GM11168 (cell line): ENCODE data around the gene PMEPA1.

ENCODE experiments used
- in situ Hi-C: fragments of 300-500 bp; cut with MboI; formaldehyde crosslinking; loops from one replicate; pipeline ENCODE4 v1.12.0; 2022; ENCODE audit warnings: low sequenced_read_pairs; ENCODE audit not compliant: unreplicated experiment

PMEPA1 gene

DNA sequence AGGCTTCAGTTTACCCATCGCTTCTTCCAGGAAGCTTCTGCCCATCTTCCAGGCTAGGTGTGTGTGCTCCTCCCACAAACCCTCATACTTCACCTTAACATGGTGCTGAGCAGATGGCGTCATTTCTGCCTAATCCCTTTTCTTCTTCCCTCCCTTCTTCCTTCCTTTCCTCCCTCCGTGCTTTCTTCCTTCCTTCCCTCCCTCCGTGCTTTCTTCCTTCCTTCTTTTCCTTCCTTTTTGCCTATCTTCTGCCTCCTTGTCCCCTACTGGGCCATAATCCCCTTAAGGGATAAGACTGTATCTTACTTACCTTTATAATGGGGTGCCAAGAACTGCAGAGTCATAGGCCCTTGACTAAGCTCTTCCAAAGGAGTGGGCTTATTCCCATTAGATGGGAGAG, 27.5 kb upstream of the PMEPA1 start:
- in situ Hi-C loops, result no loop called here

DNA sequence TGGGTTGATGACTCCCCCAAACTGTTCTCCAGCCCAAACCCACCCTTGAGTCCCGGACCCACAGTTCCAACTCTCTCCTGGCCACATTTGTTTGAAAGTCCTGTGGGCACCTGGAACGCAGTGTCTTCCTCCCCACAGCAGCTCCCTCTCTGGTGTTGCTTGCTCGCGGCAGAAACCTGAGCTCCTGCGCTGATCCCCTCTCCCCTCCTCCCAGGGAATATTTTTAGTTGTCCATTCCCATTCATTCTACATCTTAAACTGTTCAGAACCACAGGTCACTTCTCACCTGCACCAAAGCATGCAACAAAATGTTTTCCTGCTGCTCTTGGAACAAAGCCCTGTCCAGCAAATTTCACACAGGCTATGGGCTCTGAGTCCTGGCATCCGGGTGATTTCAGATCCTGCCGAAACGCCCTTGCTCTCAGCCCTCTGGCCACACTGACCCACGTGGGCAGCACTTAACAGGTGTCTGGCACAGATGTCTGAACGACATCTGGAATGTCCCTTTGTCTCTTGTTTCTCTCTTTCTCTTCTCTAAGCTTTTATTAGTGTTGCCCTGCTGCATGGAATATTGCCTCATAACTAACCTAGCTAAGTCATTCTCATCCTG, 27.0 kb upstream of the PMEPA1 start:
- in situ Hi-C loops, result no loop called here

DNA sequence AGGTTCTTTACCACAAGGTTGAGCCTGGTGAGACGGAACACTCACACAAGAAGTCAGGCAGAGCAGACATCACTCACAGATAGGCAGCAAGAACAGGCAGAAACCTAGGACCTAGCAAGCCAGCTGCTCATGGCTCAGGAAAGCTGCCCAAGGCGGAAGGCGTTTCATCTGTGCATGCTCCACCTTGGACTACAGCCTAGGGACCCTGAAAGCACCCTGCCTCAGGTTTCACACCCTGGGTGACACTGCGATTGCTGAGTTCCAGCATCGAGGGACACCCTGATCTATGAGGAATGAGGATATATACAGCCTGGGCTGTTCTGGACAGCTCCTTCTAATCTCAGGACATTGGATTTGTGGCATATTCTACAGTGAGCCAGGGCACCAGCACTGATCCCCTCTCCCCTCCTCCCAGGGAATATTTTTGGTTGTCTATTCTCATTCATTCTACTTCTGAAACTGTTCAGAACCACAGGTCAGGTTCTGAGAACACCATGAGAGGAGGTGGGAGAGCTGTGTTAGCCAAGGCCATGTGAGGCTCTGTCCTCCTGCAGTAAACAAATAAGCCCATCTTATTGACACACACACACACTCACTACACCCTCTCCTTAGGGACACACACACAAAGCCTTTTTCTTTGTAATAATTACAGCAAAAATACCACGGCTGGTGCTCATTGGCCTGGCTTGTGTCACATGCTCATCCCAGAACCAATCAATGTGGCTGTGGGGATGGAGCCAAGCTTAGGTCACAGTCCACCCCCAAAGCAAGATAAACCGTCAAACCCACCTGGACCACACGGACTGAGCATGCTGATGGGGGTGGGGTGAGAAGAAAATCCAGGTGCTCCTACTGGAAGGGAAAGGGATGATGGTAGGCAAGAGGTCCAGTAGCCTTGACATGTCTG, 26.3 kb upstream of the PMEPA1 start:
- in situ Hi-C loops, result no loop called here

DNA sequence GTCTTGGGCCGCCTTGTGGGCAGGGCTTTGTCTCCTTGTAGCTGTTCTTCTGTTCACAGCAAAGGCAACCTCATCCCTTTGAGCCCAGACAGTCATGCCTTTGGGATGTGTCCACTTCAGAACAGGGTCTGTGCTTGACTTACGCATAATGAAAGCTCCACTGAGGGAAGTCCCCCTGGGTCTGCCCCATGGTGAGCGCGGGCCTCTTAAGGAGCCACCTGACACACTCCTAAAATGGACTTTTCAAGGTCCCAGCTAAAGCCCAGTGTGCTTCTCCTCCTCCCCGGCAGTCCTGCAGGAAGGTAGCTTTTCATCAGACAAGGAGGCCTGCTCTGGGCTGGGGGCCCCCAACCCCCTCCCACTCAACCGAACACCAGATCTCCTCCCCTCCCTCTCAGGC, 24.9 kb upstream of the PMEPA1 start:
- in situ Hi-C loops, result no loop called here

DNA sequence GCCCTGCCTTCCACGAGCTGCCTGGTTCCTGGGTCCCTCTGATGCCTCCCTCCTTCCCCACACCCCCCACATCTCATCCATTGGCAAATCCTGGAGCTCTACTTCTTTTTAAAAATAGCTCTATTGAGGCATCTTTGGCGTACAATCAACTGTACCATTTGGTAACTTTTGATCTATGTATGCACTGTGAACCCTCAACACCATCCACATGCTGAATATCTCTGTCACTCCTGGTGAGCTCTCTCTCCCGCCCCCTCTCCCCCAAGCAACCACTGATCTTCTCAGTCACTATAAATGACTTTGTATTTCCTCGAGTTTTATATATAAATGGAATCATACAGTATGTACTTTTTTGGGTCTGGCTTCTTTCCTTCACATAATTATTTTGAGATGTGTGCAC, 22.4 kb upstream of the PMEPA1 start:
- in situ Hi-C loops, result no loop called here

DNA sequence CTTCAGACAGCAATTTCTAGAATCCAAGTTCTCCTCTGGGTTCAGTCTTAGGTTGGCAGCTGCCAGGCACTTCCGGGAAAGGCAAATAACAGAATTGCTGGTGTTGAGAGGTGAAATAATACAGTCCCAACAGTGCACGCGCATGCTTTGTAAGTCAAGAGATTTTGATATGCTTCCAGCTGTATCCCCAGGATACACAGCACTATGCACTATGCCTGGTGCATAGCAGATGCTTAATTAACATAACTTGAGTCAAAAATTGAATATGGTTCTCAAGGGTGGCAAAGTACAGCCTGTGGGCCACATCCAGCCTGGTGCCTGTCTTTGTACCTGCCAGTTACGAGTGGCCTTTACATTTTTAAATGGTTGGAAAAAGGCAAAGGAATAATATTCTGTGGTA, 18.9 kb upstream of the PMEPA1 start:
- in situ Hi-C loops, result no loop called here

DNA sequence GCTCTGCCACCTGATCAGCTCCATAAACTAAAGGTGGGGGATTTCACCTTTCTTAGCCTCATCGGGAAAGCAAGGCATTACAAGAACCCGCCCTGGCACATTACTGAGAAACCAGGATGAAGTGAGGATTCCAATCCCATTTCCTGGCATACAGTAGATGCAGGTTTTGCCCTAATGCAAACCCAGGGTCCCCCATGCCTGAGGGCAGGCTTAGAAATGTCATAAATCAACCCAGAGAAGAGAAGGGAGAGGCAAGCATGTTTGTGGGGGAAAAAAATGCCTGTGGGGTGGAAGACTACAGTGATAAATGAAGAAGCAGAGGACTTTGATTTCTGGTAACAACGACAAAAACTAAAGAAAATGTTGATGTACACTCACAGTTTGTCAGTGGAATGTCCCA, 18.0 kb upstream of the PMEPA1 start:
- in situ Hi-C loops, result no loop called here

DNA sequence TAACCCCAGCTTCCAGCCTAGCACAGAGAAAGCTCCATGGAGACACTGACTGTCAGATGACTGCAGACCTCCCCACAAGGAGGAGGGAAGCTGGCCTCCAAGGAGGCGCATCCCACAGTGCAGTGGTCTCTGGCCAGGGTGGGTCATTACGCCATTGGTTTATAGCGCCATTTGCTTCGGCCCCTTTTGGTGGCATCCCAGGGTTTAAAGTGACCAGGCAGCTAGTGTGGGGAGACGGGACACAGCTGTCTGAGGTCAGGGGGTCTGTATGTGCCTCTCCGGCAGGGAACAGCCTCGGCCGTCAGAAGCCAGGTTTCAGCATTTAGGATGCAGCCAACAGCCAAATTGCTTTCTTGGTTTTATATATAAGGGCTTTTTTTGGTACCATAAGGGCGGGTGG, 15.8 kb upstream of the PMEPA1 start:
- in situ Hi-C loops, result no loop called here

DNA sequence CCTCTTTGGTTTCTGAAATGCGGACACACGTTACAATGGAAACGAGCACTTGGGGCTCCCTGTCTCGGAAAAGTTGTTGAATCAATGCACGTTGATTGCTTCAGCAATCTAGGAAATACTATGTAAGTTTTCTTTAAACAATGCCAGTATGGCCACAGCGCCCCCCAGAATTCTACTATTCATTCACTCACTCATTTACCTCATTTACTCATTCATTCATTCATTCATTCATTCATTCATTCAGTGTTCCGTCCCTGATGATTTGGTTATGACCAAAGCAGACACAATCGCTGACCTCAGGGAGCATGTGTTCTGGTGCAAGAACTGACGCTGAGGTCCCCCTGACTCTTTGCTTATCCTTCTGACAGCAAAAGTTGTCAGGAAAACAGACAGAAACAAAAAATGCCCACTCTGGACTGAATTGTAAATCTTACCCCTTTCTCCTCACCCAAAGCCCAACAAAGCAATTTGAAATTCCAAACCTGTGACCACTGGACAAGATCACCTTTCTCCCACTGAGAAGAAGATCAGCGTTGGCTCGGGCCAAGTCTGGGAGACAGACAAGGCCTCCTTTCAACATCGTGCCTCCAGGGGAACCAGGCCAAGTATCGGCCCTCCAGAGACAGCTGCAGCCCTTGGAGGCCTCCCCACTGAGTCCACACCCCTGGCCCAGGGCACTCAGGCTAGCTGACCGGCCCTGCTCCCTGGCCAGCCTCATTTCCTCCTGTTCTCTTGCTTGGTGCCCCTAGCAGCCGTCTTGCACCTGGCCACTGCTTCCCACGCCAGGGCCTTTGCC, 15.0 kb upstream of the PMEPA1 start:
- in situ Hi-C loops, result no loop called here

DNA sequence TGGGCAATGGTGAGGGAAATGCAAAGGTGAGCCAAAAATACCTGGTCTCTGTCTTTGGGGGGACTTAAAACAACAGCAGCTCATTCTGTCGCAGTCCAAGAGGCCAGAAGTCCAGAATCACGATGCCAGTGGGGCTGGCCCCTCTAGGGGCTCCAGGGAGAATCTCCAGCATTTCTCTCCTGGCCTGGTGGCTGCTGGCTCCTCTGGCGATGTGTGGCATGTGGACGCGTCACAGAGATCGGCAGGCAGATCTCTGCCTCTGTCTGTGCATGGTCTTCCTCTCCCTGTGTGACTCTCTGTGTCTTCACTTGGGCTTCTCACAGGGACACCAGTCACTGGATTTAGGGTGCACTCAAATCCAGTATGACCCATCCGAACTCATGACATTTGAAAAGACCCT, 14.0 kb upstream of the PMEPA1 start:
- in situ Hi-C loops, result no loop called here

DNA sequence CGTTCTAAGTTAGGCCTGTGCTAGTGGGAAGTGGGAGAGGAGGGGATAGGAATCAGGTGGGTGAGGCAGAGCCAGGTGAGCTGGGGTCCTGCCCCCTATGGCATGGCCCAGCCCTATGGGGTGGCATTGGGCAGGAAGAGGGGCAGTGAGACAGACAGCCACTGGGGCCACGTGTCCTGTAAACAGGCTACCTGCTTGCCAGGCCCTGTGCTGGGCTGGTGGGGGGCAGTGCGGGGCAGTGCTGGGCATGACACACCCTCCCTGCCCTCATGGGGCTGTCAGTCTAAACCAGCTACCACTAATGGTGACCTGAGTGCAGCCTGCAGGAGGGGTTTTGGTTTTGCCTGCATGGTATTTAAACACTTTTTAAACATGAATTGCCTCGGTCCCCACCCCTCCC, 10.1 kb upstream of the PMEPA1 start:
- in situ Hi-C loops, result no loop called here

DNA sequence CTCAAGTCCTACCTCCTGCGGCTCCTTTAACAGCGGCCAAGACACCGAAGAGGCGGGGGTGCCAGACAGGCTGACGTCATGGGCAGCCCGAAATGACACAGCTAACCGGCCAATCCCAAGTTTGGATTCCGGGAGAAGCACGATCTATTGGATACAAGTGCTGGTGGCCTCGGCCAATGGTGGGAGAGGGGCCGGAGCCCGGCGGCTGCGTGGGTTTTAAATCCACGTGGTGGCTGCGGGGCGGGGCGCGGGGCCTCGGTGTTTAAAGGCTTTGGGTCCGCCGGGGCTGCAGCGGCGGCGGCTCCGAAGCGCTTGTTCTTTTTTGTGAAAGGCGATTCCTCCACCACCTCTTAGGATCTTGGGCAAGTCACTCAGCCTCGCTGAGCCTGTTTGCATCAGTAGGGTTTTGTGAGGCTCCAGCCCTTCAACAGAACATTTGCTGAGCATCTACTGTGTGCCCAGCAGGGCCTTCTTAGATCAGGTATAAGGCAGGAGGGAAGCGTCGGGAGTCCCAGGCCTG, 8.7 kb upstream of the PMEPA1 start:
- in situ Hi-C loops, result no loop called here

DNA sequence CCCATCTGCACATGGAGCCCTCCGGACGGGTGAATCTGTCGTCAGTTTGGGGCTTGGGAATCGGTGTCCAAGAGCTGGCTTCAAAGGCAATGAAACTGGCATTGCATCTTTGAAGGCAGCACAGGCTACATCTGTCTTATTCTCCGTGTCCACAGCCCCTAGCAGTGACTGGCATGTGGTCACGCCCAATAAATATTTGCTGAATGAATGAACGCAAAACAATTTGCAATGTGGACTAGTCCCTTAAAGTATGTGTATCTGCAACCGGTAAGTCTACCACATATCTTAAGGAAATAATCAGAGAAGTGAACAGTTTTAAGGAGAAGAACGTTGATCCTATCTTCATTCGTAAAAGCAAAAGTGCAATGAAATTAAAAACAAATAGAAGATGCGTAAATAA, 8.0 kb upstream of the PMEPA1 start:
- in situ Hi-C loops, result no loop called here

DNA sequence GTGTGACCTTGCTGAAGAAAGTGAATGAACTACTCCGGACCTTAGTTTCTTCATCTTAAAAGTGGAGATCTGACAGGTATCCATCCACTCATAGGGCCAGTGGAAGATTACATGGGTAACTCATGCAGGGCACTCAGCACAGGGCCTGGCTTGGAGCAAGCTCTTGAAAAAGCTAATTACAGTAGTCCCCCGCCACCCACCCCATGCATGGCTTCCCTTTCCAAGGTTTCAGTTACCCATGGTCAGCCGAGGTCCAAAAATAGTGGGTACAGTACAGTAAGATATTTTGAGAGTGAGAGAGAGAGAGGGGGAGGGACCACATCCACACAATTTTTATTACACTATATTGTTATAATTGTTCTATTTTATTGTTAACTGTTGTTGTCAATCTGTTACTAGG, 7.1 kb upstream of the PMEPA1 start:
- in situ Hi-C loops, result no loop called here

DNA sequence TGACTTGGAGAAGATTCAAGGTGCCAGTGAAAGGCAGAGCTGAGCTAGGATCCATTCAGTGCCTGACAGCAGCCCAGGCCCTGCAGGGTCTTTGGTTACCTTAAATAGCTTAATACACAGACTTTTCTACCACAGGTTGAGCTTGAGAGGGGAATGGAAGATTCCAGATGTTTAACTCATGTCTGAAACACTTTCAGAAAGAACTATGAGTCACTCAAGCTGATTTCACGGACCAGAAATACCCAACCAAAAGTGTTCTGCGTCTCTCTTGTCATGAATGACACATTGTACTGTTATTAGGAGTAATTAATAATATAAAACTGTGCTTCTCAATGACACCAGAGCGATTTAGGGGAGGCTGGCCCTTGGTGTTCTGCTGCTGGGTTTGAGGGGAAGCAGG, 6.4 kb upstream of the PMEPA1 start:
- in situ Hi-C loops, result no loop called here

DNA sequence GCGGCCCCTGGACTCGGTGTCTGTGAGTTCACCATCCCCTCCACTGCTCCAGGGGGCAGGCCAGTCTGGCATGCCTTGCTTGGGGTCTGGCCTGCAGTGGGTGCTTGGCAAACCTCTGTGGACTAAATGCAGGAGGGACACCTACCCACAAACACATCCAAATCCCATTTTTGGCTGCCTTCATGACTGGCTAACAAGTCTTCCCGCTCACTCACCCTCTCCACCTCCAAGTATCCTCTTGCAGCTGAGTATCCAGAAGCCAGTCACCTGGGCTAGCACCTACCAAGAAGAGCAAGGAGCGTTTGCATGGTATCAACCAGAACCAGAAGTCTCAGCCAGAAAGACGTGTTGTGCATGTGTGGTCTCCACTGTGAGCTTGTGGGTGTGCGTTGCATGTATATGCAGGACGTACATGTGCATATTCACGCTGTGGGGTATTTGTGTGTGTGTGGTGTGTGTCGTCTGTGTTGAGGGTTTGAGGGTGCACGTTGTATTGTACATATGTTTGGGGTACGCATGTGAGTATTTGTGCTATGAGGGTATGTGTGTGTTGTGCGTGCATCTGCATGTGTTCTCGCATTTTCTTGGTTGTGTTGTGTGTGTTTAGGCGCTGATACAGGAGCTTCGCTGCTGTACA, 5.6 kb upstream of the PMEPA1 start:
- in situ Hi-C loops, result no loop called here

DNA sequence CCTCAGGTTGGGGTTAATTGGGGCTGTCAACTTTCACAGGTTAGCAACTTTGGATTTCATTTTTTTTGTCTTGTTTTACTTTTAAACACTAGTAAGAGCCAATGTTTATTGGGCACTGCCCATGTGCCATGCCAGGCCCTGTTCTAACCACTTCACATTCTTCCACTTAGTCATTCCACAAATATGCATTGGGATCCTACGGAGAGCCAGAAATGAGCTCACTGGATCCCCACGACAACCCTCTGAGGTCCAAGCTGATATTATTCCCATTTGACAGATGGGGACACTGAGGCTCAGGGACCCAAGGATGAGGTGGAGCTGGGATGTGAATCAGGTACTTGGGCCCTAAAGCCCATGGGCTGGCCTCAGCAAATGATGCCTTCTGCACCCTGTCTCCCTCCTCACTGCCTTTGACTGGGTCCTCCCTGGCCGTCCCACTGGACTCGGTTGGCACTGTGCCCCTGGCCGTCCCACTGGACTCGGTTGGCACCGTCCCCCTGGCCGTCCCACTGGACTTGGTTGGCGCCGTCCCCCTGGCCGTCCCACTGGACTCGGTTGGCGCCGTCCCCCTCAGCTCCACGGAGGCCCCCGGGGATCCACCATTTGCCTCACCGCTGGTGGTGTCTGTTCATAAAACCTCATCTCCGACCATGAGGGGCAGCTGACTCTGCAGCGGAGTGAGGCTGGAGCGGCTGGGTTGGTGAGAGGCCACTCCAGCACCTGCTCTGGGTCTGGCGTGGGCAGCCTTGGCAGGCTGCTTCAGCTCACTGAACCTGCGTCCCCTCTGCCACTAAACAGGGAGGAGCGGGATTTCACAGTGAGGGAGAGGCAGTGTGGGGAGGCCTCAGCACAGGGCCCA, 4.8 kb upstream of the PMEPA1 start:
- in situ Hi-C loops, result no loop called here

DNA sequence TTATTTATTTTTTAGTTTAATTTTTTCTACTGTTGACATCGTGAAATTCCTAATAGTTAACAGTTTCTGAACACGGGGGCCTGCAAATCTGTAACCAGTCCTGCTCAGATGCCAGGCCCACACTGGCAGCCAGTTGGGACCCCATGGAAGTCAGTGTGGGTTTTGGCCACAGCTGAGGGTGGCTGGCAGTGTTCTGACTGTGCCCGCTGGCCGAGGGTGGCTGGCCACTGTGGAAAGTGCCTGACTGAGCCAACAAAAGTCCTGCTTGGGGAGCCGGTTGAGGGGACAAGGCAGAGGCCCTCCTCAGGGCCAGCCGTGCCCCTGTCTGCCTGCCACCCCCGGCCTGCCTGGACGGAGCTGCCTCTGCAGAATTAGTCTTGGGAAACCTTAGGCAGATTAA, 4.1 kb upstream of the PMEPA1 start:
- in situ Hi-C loops, result no loop called here

DNA sequence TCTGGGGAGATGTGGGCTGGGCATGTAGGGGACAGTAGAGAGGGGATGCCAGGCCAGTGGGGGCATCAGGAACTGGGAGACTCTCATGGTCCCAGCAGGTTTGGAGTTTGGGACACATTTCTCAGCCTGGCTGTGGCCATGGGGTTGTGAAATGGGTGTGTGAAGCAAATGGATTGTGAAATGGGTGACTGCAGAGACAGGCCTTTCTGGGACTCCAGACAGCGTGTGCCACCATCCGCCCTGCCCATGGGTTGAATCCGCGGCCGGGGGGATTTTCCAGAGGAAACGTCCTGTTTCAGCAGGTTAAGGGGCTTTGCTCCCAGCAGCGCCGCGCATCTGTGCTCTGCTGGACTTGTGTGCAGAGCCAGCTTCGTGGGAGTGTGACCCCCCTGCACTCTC, 3.7 kb upstream of the PMEPA1 start:
- in situ Hi-C loops, result no loop called here
